NCI-H187 (cell line): ENCODE measurements around the gene GALNTL6.
"Not testable (repeated sequence)": the region's sequence is repeated elsewhere in the genome, so short reads cannot be mapped to it uniquely, and the experiment has no call there.

Source experiments
- DNase-seq, 2 experiments: peaks; one replicate each; lab custom pipeline; 2025; lab: John Stamatoyannopoulos, UW

Gene GALNTL6

GRCh38 chr4:172666711-172667368 lies 853.6 kb downstream of the GALNTL6 start:
- DNase-seq = no peak

- no peak for DNase-seq
These were observed 861.6 kb downstream of the GALNTL6 start for GRCh38 chr4:172674811-172675210.

GRCh38 chr4:172675232-172675631 lies 862.0 kb downstream of the GALNTL6 start:
- DNase-seq = no peak

GRCh38 chr4:172680691-172681090 lies 867.5 kb downstream of the GALNTL6 start:
- no peak for DNase-seq

- DNase-seq = no peak
These were observed 869.8 kb downstream of the GALNTL6 start for GRCh38 chr4:172683021-172683420.

- DNase-seq = no peak
These were observed 872.8 kb downstream of the GALNTL6 start for GRCh38 chr4:172686021-172686420.

- DNase-seq = no peak
These were observed 875.3 kb downstream of the GALNTL6 start for GRCh38 chr4:172688534-172688933.

GRCh38 chr4:172691552-172691951 lies 878.3 kb downstream of the GALNTL6 start:
- DNase-seq = no peak

GRCh38 chr4:172692701-172693100 lies 879.5 kb downstream of the GALNTL6 start:
- no peak for DNase-seq

- no peak for DNase-seq
These were observed 885.1 kb downstream of the GALNTL6 start for GRCh38 chr4:172698256-172698655.

- DNase-seq = no peak
These were observed 892.4 kb downstream of the GALNTL6 start for GRCh38 chr4:172705565-172705964.

- DNase-seq = no peak
These were observed 892.8 kb downstream of the GALNTL6 start for GRCh38 chr4:172706000-172706399.

GRCh38 chr4:172707622-172708021 lies 894.4 kb downstream of the GALNTL6 start:
- no peak for DNase-seq

GRCh38 chr4:172708184-172708583 lies 895.0 kb downstream of the GALNTL6 start:
- DNase-seq = no peak

GRCh38 chr4:172709376-172709775 lies 896.2 kb downstream of the GALNTL6 start:
- DNase-seq = no peak

GRCh38 chr4:172716291-172716690 lies 903.1 kb downstream of the GALNTL6 start:
- no peak for DNase-seq

GRCh38 chr4:172721659-172722058 lies 908.5 kb downstream of the GALNTL6 start:
- no peak for DNase-seq

GRCh38 chr4:172725581-172725980 lies 912.4 kb downstream of the GALNTL6 start:
- DNase-seq = no peak

- no peak for DNase-seq
These were observed 912.8 kb downstream of the GALNTL6 start for GRCh38 chr4:172726001-172726423.

- DNase-seq = no peak
These were observed 914.4 kb downstream of the GALNTL6 start for GRCh38 chr4:172727631-172728030.

GRCh38 chr4:172733645-172734044 lies 920.4 kb downstream of the GALNTL6 start:
- DNase-seq = not testable (repeated sequence)

- DNase-seq = no peak
These were observed 921.4 kb downstream of the GALNTL6 start for GRCh38 chr4:172734555-172734954.

GRCh38 chr4:172736046-172736445 lies 922.8 kb downstream of the GALNTL6 start:
- DNase-seq = no peak

GRCh38 chr4:172740434-172740833 lies 927.2 kb downstream of the GALNTL6 start:
- no peak for DNase-seq
